Loucy (cell line): ENCODE data around the gene PRSS12.

Source experiments
- CTCF ChIP-seq: fragments of 200-600 bp; sonication (generic); conservative IDR thresholded peaks from 2 replicates; pipeline ENCODE4 v1.5.1; 2014; ENCODE audit warnings: mild to moderate bottlenecking, antibody characterized with exemption, low read length
- EZH2phosphoT487 ChIP-seq: fragments of 200-600 bp; IDR thresholded peaks from 2 replicates; pipeline ENCODE4 v1.6.1; 2018; ENCODE audit warnings: antibody characterized with exemption, mild to moderate bottlenecking, moderate library complexity, borderline replicate concordance

GRCh38 chr4:118348886-118349285, 3.9 kb downstream of the PRSS12 start:
- TF ChIP-seq CTCF, result no peak
- no peak for TF ChIP-seq EZH2phosphoT487
